BJ (cell line): ENCODE results near the gene NHSL1. TPM values are rescaled to one million over a fixed set of nuclear protein-coding genes. Genes with fewer than 3 reads are reported as not detected.

Experiments
- CTCF ChIA-PET: fragments of 350-600 bp; formaldehyde crosslinking; extraction: SDS; loops from one replicate; lab custom pipeline; 2021; ENCODE audit warnings: antibody characterized with exemption, inconsistent platforms; lab: Yijun Ruan, JAX
- POLR2A ChIA-PET: fragments of 300-600 bp; sonication (Branson Sonifier 250); formaldehyde crosslinking; extraction: SDS; loops from one replicate; lab custom pipeline; 2021; ENCODE audit warnings: antibody characterized with exemption; lab: Charles Lee
- DNase-seq: peaks from one replicate; pipeline ENCODE4 v3.0.0-alpha.2; 2011; ENCODE audit warnings: low read depth
- H3K27me3 ChIP-seq: 2 replicates; pipeline ENCODE4 v1.6.0; 2011; ENCODE audit warnings: low read length; ENCODE audit not compliant: control insufficient read depth, insufficient read depth
- H3K36me3 ChIP-seq: 2 replicates; pipeline ENCODE4 v1.5.1; 2011; ENCODE audit warnings: low read length; ENCODE audit not compliant: control insufficient read depth, insufficient read depth
- H3K4me3 ChIP-seq: 2 replicates; pipeline ENCODE4 v1.5.1; 2011; ENCODE audit warnings: low read depth, mild to moderate bottlenecking, control low read depth, low read length
- CTCF ChIP-seq: IDR thresholded peaks from 2 replicates; pipeline ENCODE4 v1.5.1; 2011; ENCODE audit warnings: low read depth, mild to moderate bottlenecking, control low read depth, inconsistent platforms, low read length, moderate library complexity; ENCODE audit not compliant: insufficient read depth
- polyA plus RNA-seq: library from polyadenylated mRNA; depleted of rRNA; stranded (reverse); fragments of >200 nt; gene quantifications from 2 replicates; pipeline ENCODE4 v1.2.3, GENCODE V29; 2011

The NHSL1 gene
- polyA plus RNA-seq, 1 experiment = 3.6 TPM

DNA sequence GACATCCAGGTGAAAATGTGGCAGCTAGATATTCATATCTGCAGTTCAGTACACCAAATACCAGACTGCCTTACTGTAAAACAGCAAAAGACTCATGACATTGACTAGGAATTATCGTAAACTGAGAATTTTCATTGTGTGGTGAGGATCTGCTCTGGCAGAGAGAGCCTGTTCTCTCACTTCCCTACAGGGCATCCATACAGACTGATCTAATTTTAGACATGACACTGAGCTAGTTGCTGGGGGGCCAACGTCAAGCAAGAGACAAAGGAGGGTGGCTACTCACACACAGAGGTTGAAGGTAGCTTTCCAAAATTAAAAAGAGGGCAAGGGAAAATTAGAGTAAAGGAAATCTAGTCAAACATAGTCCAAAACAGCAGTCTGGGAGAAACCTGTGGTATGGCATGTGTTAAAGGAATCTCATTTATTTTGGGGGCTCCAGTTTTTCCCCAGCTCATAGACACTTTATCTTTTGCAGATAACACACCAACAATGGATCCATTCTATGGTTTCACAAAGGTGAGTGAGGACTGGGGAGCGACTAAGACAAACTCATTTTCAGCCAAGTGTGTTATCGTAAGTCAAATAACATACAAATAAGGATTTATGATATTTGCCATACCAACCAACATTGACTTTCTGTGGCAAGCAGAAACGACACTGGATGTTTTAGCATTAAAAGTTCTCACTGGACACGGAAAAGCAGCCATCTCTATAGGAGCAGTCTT is 36.6 kb upstream of the NHSL1 start:
- Histone ChIP-seq H3K36me3 (no peaks in the 10 kb centered on the region), H3K4me3 (no peak overlapping the region), H3K27me3 (no peaks in the 10 kb centered on the region)
- ChIA-PET CTCF (interaction anchor here (0.6 to 2.6 kb wide), 4 partner anchors 15 to 27 kb away, joined by 3 to 13 read pairs (median 4); no protein-coding TSS in a partner anchor), POLR2A (no interaction called here)
- TF ChIP-seq CTCF = no peak
- DNase-seq = no peak

- Histone ChIP-seq H3K4me3 (no peak overlapping the region), H3K27me3 (no peaks in the 10 kb centered on the region), H3K36me3 (no peaks in the 10 kb centered on the region)
- CTCF ChIA-PET = interaction anchor here (0.7 to 1.3 kb wide), 2 partner anchors 13 to 666 kb away, joined by 3 read pairs; partner anchors contain the start of gene TNFAIP3
- DNase-seq = no peak
- POLR2A ChIA-PET = no interaction called here
- no peak for TF ChIP-seq CTCF
Observed at GRCh38 chr6:138533667-138534066, 34.4 kb upstream of the NHSL1 start.

DNA sequence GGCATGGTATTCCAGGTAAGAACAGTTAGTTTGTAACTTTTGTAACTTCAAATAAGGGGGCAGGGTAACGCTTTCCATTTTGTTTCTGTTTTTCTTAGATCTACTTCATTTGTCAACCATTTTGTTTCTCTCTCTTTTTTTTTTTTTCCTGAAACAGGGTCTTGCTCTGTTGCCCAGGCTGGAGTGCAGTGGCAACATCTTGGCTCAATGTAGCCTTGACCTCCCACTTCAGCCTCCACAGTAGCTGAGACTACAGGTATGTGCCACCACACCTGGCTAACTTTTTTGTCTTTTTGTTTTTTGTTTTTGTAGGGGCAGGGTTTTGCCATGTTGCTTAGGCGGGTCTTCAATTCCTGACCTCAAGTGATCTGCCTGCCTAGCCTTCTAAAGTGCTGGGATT is 32.1 kb upstream of the NHSL1 start:
- Histone ChIP-seq H3K27me3 (no peaks in the 10 kb centered on the region), H3K36me3 (no peaks in the 10 kb centered on the region), H3K4me3 (no peak overlapping the region)
- no peak for TF ChIP-seq CTCF
- DNase-seq = no peak
- CTCF ChIA-PET = no interaction called here
- POLR2A ChIA-PET = no interaction called here

- DNase-seq = no peak
- CTCF ChIA-PET = interaction anchor here (1.6 kb wide), 1 partner anchor 9 kb away, joined by 4 read pairs; no protein-coding TSS in a partner anchor
- no peaks in the 10 kb centered on the region for H3K27me3 ChIP-seq
- POLR2A ChIA-PET = no interaction called here
- H3K36me3 ChIP-seq = no peaks in the 10 kb centered on the region
- no peak overlapping the region for H3K4me3 ChIP-seq
- no peak for TF ChIP-seq CTCF
Observed at GRCh38 chr6:138529478-138529877, 30.2 kb upstream of the NHSL1 start.

GRCh38 chr6:138528956-138529355 is 29.7 kb upstream of the NHSL1 start:
- CTCF ChIA-PET = no interaction called here
- no peak for TF ChIP-seq CTCF
- Histone ChIP-seq H3K36me3 (no peaks in the 10 kb centered on the region), H3K27me3 (no peaks in the 10 kb centered on the region), H3K4me3 (no peak overlapping the region)
- POLR2A ChIA-PET = no interaction called here
- no peak for DNase-seq
